Gastroesophageal sphincter (tissue), 3 donors: ENCODE data around the gene NFIA.

Source experiments
- CTCF ChIP-seq, 4 experiments: fragments of 200-600 bp in 2 of 4; fragments of 450-650 bp in 2 of 4; sonication (generic) in 1 of 4; IDR thresholded peaks; one replicate each; pipeline ENCODE4 v1.5.1; 2017 to 2019; ENCODE audit warnings: antibody characterized with exemption in 4 of 4, mild to moderate bottlenecking in 2 of 4, moderate library complexity in 2 of 4
- POLR2A ChIP-seq, 2 donors: fragments of 450-650 bp; IDR thresholded peaks; one replicate each; pipeline ENCODE4 v1.6.1; 2017; ENCODE audit warnings: antibody characterized with exemption in 2 of 2, mild to moderate bottlenecking in 2 of 2, moderate library complexity in 1 of 2

GRCh38 chr1:61450872-61451571, 368.7 kb downstream of the NFIA start:
- TF ChIP-seq POLR2A (IDR thresholded peaks at IDR 0.05) (no peak), CTCF (IDR thresholded peaks at IDR 0.05) (no peak)
